ENCODE results near the gene ABHD12B. TPM values are rescaled to one million over a fixed set of nuclear protein-coding genes. Genes with fewer than 3 reads are reported as not detected.

Gene ABHD12B
- total RNA-seq = not detected

GRCh38 chr14:50871914-50872732 is at the start of gene ABHD12B:
Gene ABHD12B, plus strand, starts transcription at chr14:50872053. Its CDS starts 122 bp downstream, at chr14:50872175.
- H3K27me3 ChIP-seq = peaks cover 56% of the 10 kb centered on the region
- no peak for ATAC-seq
- no peaks in the 10 kb centered on the region for H3K9me3 ChIP-seq
- peak within 1 kb of the TSS in 1 of 2 donors; percentile 35 for H3K4me3 ChIP-seq
- H3K36me3 ChIP-seq = no peaks in the 10 kb centered on the region
- TF ChIP-seq POLR2A (IDR thresholded peaks at IDR 0.05) = no peak
- no peak for TF ChIP-seq POLR2AphosphoS5 (IDR thresholded peaks at IDR 0.05)
- TF ChIP-seq EP300 (IDR thresholded peaks at IDR 0.05) = no peak
- no peak for TF ChIP-seq CTCF (IDR thresholded peaks at IDR 0.05)
- H3K27ac ChIP-seq = no peak within 1 kb of the TSS
- H3K4me1 ChIP-seq = peaks cover 0 to 10% (median 0%) of the 10 kb centered on the region in 3 donors
- WGBS, 2 donors (ENCODE audit: low coverage in 1 of 2) = 33 to 86% methylated on average over 1 to 3 of the region's 63 CpGs

GRCh38 chr14:50822501-50823042 is 49.3 kb upstream of the ABHD12B start:
- H3K4me3 ChIP-seq = no peak overlapping the region
- TF ChIP-seq POLR2AphosphoS5 (IDR thresholded peaks at IDR 0.05) (no peak), CTCF (IDR thresholded peaks at IDR 0.05) (no peak), EP300 (IDR thresholded peaks at IDR 0.05) (no peak), POLR2A (IDR thresholded peaks at IDR 0.05) (no peak)
- peak overlapping the region in 1 of 4 donors; percentile 62 for H3K27ac ChIP-seq
- ATAC-seq = no peak
- WGBS, 2 donors (ENCODE audit: low coverage in 1 of 2) = 63 to 84% methylated on average over 6 to 10 of the region's 11 CpGs
- no peaks in the 10 kb centered on the region for H3K9me3 ChIP-seq
- H3K27me3 ChIP-seq = no peaks in the 10 kb centered on the region
- H3K4me1 ChIP-seq = peaks cover 0 to 43% (median 8%) of the 10 kb centered on the region in 3 donors
- no peaks in the 10 kb centered on the region for H3K36me3 ChIP-seq

GRCh38 chr14:50823051-50823761 is 48.6 kb upstream of the ABHD12B start:
- no peak for ATAC-seq
- Histone ChIP-seq H3K4me1 (peaks cover 0 to 47% (median 8%) of the 10 kb centered on the region in 3 donors), H3K27ac (peak overlapping the region; percentile 41 to 63 (median 60)), H3K9me3 (no peaks in the 10 kb centered on the region), H3K27me3 (no peaks in the 10 kb centered on the region), H3K4me3 (peak overlapping the region in 1 of 2 donors; percentile 21), H3K36me3 (no peaks in the 10 kb centered on the region)
- no peak for TF ChIP-seq POLR2A (IDR thresholded peaks at IDR 0.05)
- TF ChIP-seq CTCF (IDR thresholded peaks at IDR 0.05) = no peak
- WGBS, 2 donors (ENCODE audit: low coverage in 1 of 2) = 15 to 36% methylated on average over 7 to 11 of the region's 11 CpGs

GRCh38 chr14:50823762-50824636 is 47.9 kb upstream of the ABHD12B start:
- no peaks in the 10 kb centered on the region for H3K36me3 ChIP-seq
- TF ChIP-seq POLR2A (IDR thresholded peaks at IDR 0.05) = no peak
- TF ChIP-seq EP300 (IDR thresholded peaks at IDR 0.05) = no peak
- no peak for TF ChIP-seq POLR2AphosphoS5 (IDR thresholded peaks at IDR 0.05)
- TF ChIP-seq CTCF (IDR thresholded peaks at IDR 0.05) = no peak
- H3K9me3 ChIP-seq = no peaks in the 10 kb centered on the region
- H3K27me3 ChIP-seq = no peaks in the 10 kb centered on the region
- no peak for ATAC-seq
- peak overlapping the region; percentile 41 to 63 (median 60) for H3K27ac ChIP-seq
- peaks cover 0 to 55% (median 10%) of the 10 kb centered on the region in 3 donors for H3K4me1 ChIP-seq
- WGBS, 2 donors (ENCODE audit: low coverage in 1 of 2) = 65 to 68% methylated on average over 10 of the region's 10 CpGs
- peak overlapping the region in 1 of 2 donors; percentile 21 for H3K4me3 ChIP-seq

Data from gastroesophageal sphincter (tissue), 4 donors.